ENCODE data around the gene CRB3.

CRB3 gene

DNA sequence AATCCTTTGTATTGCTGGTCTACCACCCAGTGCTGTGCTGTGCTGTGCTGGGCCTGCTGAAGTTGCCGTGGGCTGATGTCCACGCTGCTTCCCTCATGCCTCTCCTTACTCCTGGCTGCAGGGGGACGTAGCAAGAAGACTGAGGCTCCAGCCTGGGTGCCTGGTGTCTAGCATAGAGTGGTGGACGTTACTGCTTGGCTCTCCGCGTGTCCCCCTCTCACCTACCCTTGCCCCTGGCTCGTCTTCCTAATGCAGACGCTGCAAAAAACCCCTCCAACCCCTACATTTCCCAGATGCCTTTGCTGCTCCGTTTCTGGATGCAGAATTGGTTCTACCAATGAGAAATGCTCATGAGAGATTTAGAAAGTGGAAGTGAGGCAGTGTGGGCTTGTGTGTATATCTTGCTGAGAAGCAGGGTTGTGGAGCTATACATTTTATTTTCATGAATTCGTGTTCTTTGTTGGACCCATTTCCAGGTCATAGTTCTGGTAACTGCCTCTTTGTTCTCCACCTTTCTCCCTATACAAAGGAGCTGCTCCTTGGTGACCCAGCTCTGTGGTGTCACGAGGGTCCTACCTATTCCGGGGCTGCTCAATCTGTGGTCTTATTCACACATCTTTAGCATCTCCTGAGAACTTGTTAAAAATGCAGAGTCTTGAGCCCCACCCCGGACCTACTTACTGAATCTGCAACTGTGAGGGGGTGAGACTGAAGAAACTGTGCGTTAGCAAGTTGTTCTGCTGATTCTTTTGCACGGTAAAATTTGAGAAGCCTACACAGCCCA, 25.4 kb downstream of the CRB3 start:
- TF ChIP-seq, protein P1, sequence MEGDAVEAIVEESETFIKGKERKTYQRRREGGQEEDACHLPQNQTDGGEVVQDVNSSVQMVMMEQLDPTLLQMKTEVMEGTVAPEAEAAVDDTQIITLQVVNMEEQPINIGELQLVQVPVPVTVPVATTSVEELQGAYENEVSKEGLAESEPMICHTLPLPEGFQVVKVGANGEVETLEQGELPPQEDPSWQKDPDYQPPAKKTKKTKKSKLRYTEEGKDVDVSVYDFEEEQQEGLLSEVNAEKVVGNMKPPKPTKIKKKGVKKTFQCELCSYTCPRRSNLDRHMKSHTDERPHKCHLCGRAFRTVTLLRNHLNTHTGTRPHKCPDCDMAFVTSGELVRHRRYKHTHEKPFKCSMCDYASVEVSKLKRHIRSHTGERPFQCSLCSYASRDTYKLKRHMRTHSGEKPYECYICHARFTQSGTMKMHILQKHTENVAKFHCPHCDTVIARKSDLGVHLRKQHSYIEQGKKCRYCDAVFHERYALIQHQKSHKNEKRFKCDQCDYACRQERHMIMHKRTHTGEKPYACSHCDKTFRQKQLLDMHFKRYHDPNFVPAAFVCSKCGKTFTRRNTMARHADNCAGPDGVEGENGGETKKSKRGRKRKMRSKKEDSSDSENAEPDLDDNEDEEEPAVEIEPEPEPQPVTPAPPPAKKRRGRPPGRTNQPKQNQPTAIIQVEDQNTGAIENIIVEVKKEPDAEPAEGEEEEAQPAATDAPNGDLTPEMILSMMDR (IDR thresholded peaks at IDR 0.05; ENCODE audit: insufficient read depth, low read length): no peak
- TF ChIP-seq SPI1 (IDR thresholded peaks at IDR 0.05; ENCODE audit: borderline replicate concordance, low read depth): no peak
- TF ChIP-seq, protein P2, sequence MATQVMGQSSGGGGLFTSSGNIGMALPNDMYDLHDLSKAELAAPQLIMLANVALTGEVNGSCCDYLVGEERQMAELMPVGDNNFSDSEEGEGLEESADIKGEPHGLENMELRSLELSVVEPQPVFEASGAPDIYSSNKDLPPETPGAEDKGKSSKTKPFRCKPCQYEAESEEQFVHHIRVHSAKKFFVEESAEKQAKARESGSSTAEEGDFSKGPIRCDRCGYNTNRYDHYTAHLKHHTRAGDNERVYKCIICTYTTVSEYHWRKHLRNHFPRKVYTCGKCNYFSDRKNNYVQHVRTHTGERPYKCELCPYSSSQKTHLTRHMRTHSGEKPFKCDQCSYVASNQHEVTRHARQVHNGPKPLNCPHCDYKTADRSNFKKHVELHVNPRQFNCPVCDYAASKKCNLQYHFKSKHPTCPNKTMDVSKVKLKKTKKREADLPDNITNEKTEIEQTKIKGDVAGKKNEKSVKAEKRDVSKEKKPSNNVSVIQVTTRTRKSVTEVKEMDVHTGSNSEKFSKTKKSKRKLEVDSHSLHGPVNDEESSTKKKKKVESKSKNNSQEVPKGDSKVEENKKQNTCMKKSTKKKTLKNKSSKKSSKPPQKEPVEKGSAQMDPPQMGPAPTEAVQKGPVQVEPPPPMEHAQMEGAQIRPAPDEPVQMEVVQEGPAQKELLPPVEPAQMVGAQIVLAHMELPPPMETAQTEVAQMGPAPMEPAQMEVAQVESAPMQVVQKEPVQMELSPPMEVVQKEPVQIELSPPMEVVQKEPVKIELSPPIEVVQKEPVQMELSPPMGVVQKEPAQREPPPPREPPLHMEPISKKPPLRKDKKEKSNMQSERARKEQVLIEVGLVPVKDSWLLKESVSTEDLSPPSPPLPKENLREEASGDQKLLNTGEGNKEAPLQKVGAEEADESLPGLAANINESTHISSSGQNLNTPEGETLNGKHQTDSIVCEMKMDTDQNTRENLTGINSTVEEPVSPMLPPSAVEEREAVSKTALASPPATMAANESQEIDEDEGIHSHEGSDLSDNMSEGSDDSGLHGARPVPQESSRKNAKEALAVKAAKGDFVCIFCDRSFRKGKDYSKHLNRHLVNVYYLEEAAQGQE (IDR thresholded peaks at IDR 0.05; ENCODE audit: insufficient replicate concordance, low read depth): no peak
- no peak for TF ChIP-seq POLR2AphosphoS5 (IDR thresholded peaks at IDR 0.05; ENCODE audit: low read depth)
- no peak for TF ChIP-seq GABPA (IDR thresholded peaks at IDR 0.05; ENCODE audit: low read depth)
- no peaks in the 10 kb centered on the region for H3K27me3 ChIP-seq (ENCODE audit: insufficient read depth, poor library complexity, severe bottlenecking)
- H3K27ac ChIP-seq (replicated peaks): no peak overlapping the region
- no peak overlapping the region for H3K4me3 ChIP-seq (replicated peaks; ENCODE audit: insufficient read depth, low read length)
- no peak for DNase-seq (ENCODE audit: low read depth in 1 of 2, low spot score in 1 of 2)

DNA sequence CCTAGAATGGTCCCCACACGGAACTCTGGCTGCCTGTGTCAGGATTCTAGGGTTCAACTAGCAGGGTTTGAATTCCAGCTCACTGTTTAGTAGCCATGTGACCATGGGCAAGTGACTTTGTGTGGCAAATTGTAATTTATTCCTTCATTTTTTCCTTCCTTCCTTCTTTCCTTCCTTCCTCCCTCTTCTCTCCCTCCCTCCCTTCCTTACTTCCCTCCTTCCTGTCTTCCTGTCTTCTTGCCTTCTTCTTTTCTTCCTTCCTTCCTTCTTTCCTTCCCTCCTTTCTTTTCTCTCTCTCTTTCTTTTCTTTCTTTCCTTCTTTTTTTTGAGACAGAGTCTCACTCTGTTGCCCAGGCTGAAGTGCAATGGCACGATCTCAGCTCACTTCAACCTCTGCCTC, 26.1 kb downstream of the CRB3 start:
- TF ChIP-seq SPI1 (IDR thresholded peaks at IDR 0.05; ENCODE audit: borderline replicate concordance, low read depth) (no peak), GABPA (IDR thresholded peaks at IDR 0.05; ENCODE audit: low read depth) (no peak), POLR2AphosphoS5 (IDR thresholded peaks at IDR 0.05; ENCODE audit: low read depth) (no peak)
- TF ChIP-seq, protein P2 (IDR thresholded peaks at IDR 0.05; ENCODE audit: insufficient replicate concordance, low read depth): no peak
- TF ChIP-seq, protein P1 (IDR thresholded peaks at IDR 0.05; ENCODE audit: insufficient read depth, low read length): no peak
- no peak for DNase-seq (ENCODE audit: low read depth in 1 of 2, low spot score in 1 of 2)
- no peak overlapping the region for H3K27ac ChIP-seq (replicated peaks)
- no peak overlapping the region for H3K4me3 ChIP-seq (replicated peaks; ENCODE audit: insufficient read depth, low read length)
- H3K27me3 ChIP-seq (ENCODE audit: insufficient read depth, poor library complexity, severe bottlenecking): no peaks in the 10 kb centered on the region

DNA sequence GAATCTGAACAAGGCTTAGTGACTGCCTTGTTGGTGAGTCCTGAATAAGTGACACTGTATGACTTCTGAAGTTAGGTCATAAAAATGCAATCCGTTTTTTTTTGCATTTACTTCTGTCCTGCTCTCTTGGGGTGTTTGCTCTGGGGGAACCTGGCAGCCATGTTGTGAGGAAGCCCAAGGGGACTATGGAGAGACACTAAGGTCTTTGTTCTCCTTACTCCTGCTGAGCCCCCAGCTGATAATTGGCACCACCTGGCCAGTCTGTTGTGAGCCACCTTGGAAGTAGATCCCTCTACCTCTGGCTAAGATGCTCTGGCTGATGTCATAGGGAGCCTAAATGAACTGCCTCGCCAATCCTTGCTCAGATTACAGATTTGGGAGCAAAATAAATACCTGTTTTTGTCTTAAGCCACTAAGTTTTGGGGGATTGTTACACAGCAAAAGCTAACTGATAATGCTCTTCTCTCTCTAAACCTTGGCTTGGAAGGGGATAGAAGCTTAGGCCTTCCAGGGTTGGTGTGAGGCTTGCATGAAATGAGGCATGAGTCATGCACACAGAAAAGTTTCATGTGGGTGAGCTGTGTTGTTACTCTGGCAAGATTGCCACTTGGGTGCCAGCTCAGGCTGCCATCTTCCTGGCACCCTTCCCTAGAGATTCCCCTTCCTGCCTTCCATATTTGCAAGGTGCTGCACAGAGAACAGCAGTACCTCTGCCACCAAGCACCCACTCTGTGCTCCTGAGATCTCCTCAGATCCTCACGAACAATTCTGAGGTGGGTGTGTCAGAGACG, 27.9 kb downstream of the CRB3 start:
- DNase-seq (ENCODE audit: low read depth in 1 of 2, low spot score in 1 of 2): no peak
- TF ChIP-seq SPI1 (IDR thresholded peaks at IDR 0.05; ENCODE audit: borderline replicate concordance, low read depth) (no peak), GABPA (IDR thresholded peaks at IDR 0.05; ENCODE audit: low read depth) (no peak), POLR2AphosphoS5 (IDR thresholded peaks at IDR 0.05; ENCODE audit: low read depth) (no peak)
- TF ChIP-seq, protein P1 (IDR thresholded peaks at IDR 0.05; ENCODE audit: insufficient read depth, low read length): no peak
- TF ChIP-seq, protein P2 (IDR thresholded peaks at IDR 0.05; ENCODE audit: insufficient replicate concordance, low read depth): no peak
- H3K27me3 ChIP-seq (ENCODE audit: insufficient read depth, poor library complexity, severe bottlenecking): no peaks in the 10 kb centered on the region
- no peak overlapping the region for H3K4me3 ChIP-seq (replicated peaks; ENCODE audit: insufficient read depth, low read length)
- H3K27ac ChIP-seq (replicated peaks): no peak overlapping the region

Data from HL-60 (cell line).